ENCODE results near the gene SUMF1.

DNA sequence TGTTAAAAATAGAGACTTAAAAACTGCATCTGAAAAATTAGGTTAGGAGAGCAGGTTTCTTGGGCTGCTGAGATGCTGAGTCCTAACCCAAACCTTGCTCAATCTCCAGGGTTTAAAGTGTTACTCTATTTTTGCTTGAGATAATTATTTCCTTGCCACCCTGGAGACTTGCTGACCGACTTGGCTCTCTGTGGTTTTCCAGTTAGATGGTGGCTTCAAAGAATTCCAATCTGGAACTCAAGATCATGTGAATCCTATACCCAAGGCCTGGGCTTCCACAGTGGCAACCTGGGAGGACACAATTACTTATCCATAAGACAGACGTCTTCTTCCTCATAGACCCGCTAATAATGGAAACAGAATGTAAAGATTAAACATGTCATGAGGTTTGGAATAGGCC lies 47.7 kb downstream of the SUMF1 start:
- TF ChIP-seq CTCF (IDR thresholded peaks at IDR 0.05) (no peak), POLR2A (IDR thresholded peaks at IDR 0.05) (no peak)
